Lower lobe of right lung (tissue), 2 donors: ENCODE data around the gene CTDSPL. TPM values are rescaled to one million over a fixed set of nuclear protein-coding genes. Genes with fewer than 3 reads are reported as not detected.

ENCODE experiments used
- ATAC-seq, 2 donors: fragments of 200-7000 bp; cut with Tn5 transposase; one replicate each; pipeline ENCODE4 v1.9.1; 2020 to 2022; ENCODE audit warnings: mild to moderate bottlenecking in 2 of 2, moderate library complexity in 2 of 2
- DNase-seq: peaks from one replicate; pipeline ENCODE4 v3.0.0-alpha.2; 2020
- H3K27ac ChIP-seq: fragments of 200-600 bp; one replicate; pipeline ENCODE4 v1.8.0; 2022
- H3K27me3 ChIP-seq: fragments of 200-600 bp; one replicate; pipeline ENCODE4 v1.8.0; 2022; ENCODE audit warnings: low read depth
- H3K36me3 ChIP-seq: fragments of 200-600 bp; one replicate; pipeline ENCODE4 v1.8.0; 2022; ENCODE audit warnings: mild to moderate bottlenecking
- H3K4me1 ChIP-seq: fragments of 200-600 bp; one replicate; pipeline ENCODE4 v1.8.0; 2022
- H3K4me3 ChIP-seq: fragments of 200-600 bp; one replicate; pipeline ENCODE4 v1.8.0; 2022; ENCODE audit warnings: mild to moderate bottlenecking
- H3K9me3 ChIP-seq: fragments of 200-600 bp; one replicate; pipeline ENCODE4 v1.8.0; 2022
- CTCF ChIP-seq: fragments of 200-600 bp; IDR thresholded peaks from one replicate; pipeline ENCODE4 v1.8.0; 2022; ENCODE audit warnings: antibody characterized with exemption, mild to moderate bottlenecking
- intact Hi-C: fragments of 100-400 bp; cut with DNase I; formaldehyde crosslinking; loops from one replicate; pipeline ENCODE4 v1.11.0; 2022
- total RNA-seq: library from RNA; stranded (reverse); fragmentation: NEBNext Ultra II Directional; extraction: Animal tissue kit (Norgen Biotek cat#: 25700); gene quantifications from one replicate; pipeline ENCODE4 v1.2.1, GENCODE V29; 2021
- donor health status: DM: no; HTN: yes; CAD: no; lungs with severe emphysema.

The CTDSPL gene
- total RNA-seq, 1 donor from 2014 or later, result 60.3 TPM

GRCh38 chr3:37825744-37826400 lies 35.8 kb upstream of the CTDSPL start:
- no peak for TF ChIP-seq CTCF
- no peak overlapping the region for H3K27ac ChIP-seq
- intact Hi-C loops, result no loop called here
- H3K36me3 ChIP-seq, result peaks cover under 1% of the 10 kb centered on the region
- no peaks in the 10 kb centered on the region for H3K4me1 ChIP-seq
- H3K27me3 ChIP-seq, result no peaks in the 10 kb centered on the region
- no peak overlapping the region for H3K4me3 ChIP-seq
- ATAC-seq, result no peak
- DNase-seq, result no peak
- no peaks in the 10 kb centered on the region for H3K9me3 ChIP-seq

- Histone ChIP-seq H3K27ac (no peak overlapping the region), H3K4me3 (no peak overlapping the region), H3K4me1 (no peaks in the 10 kb centered on the region), H3K9me3 (no peaks in the 10 kb centered on the region), H3K27me3 (no peaks in the 10 kb centered on the region), H3K36me3 (no peaks in the 10 kb centered on the region)
- no peak for DNase-seq
- no peak for ATAC-seq
- no peak for TF ChIP-seq CTCF
- intact Hi-C loops, result no loop called here
These were observed 35.2 kb upstream of the CTDSPL start for GRCh38 chr3:37826502-37826901.

GRCh38 chr3:37826933-37827332 lies 34.7 kb upstream of the CTDSPL start:
- no peaks in the 10 kb centered on the region for H3K4me1 ChIP-seq
- H3K36me3 ChIP-seq, result no peaks in the 10 kb centered on the region
- DNase-seq (no peak), ATAC-seq (no peak)
- TF ChIP-seq CTCF, result no peak
- H3K9me3 ChIP-seq, result no peaks in the 10 kb centered on the region
- H3K4me3 ChIP-seq, result no peak overlapping the region
- intact Hi-C loops, result no loop called here
- no peaks in the 10 kb centered on the region for H3K27me3 ChIP-seq
- H3K27ac ChIP-seq, result no peak overlapping the region

- DNase-seq (no peak), ATAC-seq (no peak)
- H3K27ac ChIP-seq, result no peak overlapping the region
- no peaks in the 10 kb centered on the region for H3K27me3 ChIP-seq
- H3K9me3 ChIP-seq, result no peaks in the 10 kb centered on the region
- H3K36me3 ChIP-seq, result no peaks in the 10 kb centered on the region
- no peak for TF ChIP-seq CTCF
- no peak overlapping the region for H3K4me3 ChIP-seq
- intact Hi-C loops, result no loop called here
- no peaks in the 10 kb centered on the region for H3K4me1 ChIP-seq
These were observed 29.2 kb upstream of the CTDSPL start for GRCh38 chr3:37832480-37832879.

GRCh38 chr3:37833302-37834186 lies 28.1 kb upstream of the CTDSPL start:
- no peaks in the 10 kb centered on the region for H3K4me1 ChIP-seq
- intact Hi-C loops, result no loop called here
- H3K36me3 ChIP-seq, result no peaks in the 10 kb centered on the region
- H3K9me3 ChIP-seq, result no peaks in the 10 kb centered on the region
- peak; percentile 24 for TF ChIP-seq CTCF
- no peak for DNase-seq
- no peak overlapping the region for H3K27ac ChIP-seq
- no peak overlapping the region for H3K4me3 ChIP-seq
- ATAC-seq, result peak; percentile 47 to 53
- H3K27me3 ChIP-seq, result no peaks in the 10 kb centered on the region
